K562 (cell line): Measurements from ENCODE around the gene LRRTM1. TPM values are rescaled to one million over a fixed set of nuclear protein-coding genes. Genes with fewer than 3 reads are reported as not detected.

Source experiments
- ATAC-seq: fragments of 200-7000 bp; cut with Tn5 transposase; 3 replicates; pipeline ENCODE4 v1.9.1; 2020; ENCODE audit warnings: moderate library complexity
- BruUV-seq: library from RNA; stranded (reverse); fragments of 400-500 nt; replicated peaks from 2 replicates; lab custom pipeline; 2021; lab: Mats Ljungman, UMichigan
- CTCF ChIA-PET: fragments of 300-600 bp; formaldehyde crosslinking; extraction: SDS; loops from one replicate; lab custom pipeline; 2021; ENCODE audit warnings: low intra/inter-chr PET ratio; lab: Yijun Ruan, JAX
- POLR2A ChIA-PET: fragments of 300-600, 350-650 bp; sonication (Branson Sonifier 250); formaldehyde crosslinking; extraction: SDS; loops from one replicate; lab custom pipeline; 2021; ENCODE audit warnings: antibody characterized with exemption, inconsistent platforms; lab: Yijun Ruan, JAX
- DNase-seq, 4 experiments: peaks; one replicate each; pipeline versions ENCODE4 v3.0.0 to v3.0.0-alpha.2; 2011 to 2018; ENCODE audit warnings: low spot score in 3 of 4, mixed read lengths in 3 of 4; ENCODE audit errors: extremely low read depth in 1 of 4
- FAIRE-seq: peaks from 2 replicates; lab custom pipeline; 2011; peaks lifted over from hg19 to GRCh38; lab: Jason Lieb, UNC
- H2AFZ ChIP-seq: 2 replicates; pipeline ENCODE4 v1.6.0; 2011; ENCODE audit warnings: low read depth, low read length, control low read depth, inconsistent platforms
- H3K27ac ChIP-seq: fragments of 200-600 bp; 3 replicates; pipeline ENCODE4 v1.8.0; 2011; ENCODE audit warnings: low read depth, mild to moderate bottlenecking, control low read depth, inconsistent platforms, low read length, moderate library complexity, mixed read lengths; ENCODE audit errors: extremely low read depth
- H3K27me3 ChIP-seq, 2 experiments: fragments of 300-600 bp in 1 of 2; 2 replicates in 1 of 2; 3 replicates in 1 of 2; pipeline versions ENCODE4 v1.6.0 to v1.8.0; 2011; ENCODE audit warnings: inconsistent platforms in 2 of 2, low read length in 2 of 2, mild to moderate bottlenecking in 1 of 2, mixed read lengths in 1 of 2, moderate library complexity in 1 of 2; ENCODE audit not compliant: control insufficient read depth in 2 of 2, insufficient read depth in 2 of 2
- H3K36me3 ChIP-seq: fragments of 300-600 bp; 3 replicates; pipeline ENCODE4 v1.8.0; 2011; ENCODE audit warnings: mild to moderate bottlenecking, low read length, inconsistent platforms; ENCODE audit not compliant: control insufficient read depth, insufficient read depth
- H3K4me1 ChIP-seq, 2 experiments: fragments of 200-600 bp in 1 of 2; replicated peaks in 1 of 2; 2 replicates in 1 of 2; 3 replicates in 1 of 2; pipeline versions ENCODE4 v1.5.1 to v1.8.0; 2011; ENCODE audit warnings: inconsistent platforms in 2 of 2, low read length in 2 of 2, mild to moderate bottlenecking in 1 of 2, mixed read lengths in 1 of 2, moderate library complexity in 1 of 2; ENCODE audit not compliant: control insufficient read depth in 2 of 2, insufficient read depth in 2 of 2
- H3K4me2 ChIP-seq: 2 replicates; pipeline ENCODE4 v1.6.1; 2011; ENCODE audit warnings: low read length, control low read depth, inconsistent platforms, mixed read lengths; ENCODE audit not compliant: insufficient read depth
- H3K4me3 ChIP-seq: fragments of 200-600 bp; sonication (generic), shearing (Covaris generic); 2 replicates; pipeline ENCODE4 v1.5.1; 2016; ENCODE audit warnings: control low read depth, inconsistent platforms
- H3K79me2 ChIP-seq: fragments of 200-600 bp; 3 replicates; pipeline ENCODE4 v1.8.0; 2011; ENCODE audit warnings: low read length, inconsistent platforms; ENCODE audit not compliant: control insufficient read depth, insufficient read depth
- H3K9ac ChIP-seq, 2 experiments: 2 replicates each; pipeline versions ENCODE4 v1.6.0 to v1.6.1; 2011; ENCODE audit warnings: low read depth in 2 of 2, low read length in 2 of 2, control low read depth in 1 of 2, inconsistent platforms in 1 of 2, mild to moderate bottlenecking in 1 of 2, mixed read lengths in 1 of 2; ENCODE audit not compliant: insufficient read depth in 1 of 2
- H3K9me1 ChIP-seq: one replicate; pipeline ENCODE4 v1.6.0; 2011; ENCODE audit warnings: inconsistent platforms, mild to moderate bottlenecking, low read length, moderate library complexity; ENCODE audit not compliant: control insufficient read depth, insufficient read depth
- H3K9me3 ChIP-seq: replicated peaks from 2 replicates; pipeline ENCODE4 v1.5.1; 2011; ENCODE audit warnings: low read depth, low read length, inconsistent platforms; ENCODE audit not compliant: control insufficient read depth, insufficient read depth
- H4K20me1 ChIP-seq: replicated peaks from 2 replicates; pipeline ENCODE4 v1.6.1; 2011; ENCODE audit warnings: low read length, inconsistent platforms, mixed read lengths; ENCODE audit not compliant: control insufficient read depth, insufficient read depth
- FOXM1 ChIP-seq, 2 experiments: fragments of 450-650 bp in 1 of 2; sonication (generic) in 1 of 2; formaldehyde crosslinking in 1 of 2; IDR thresholded peaks; 2 replicates each; pipeline versions ENCODE4 v1.6.1 to v1.9.0; 2017 to 2022; ENCODE audit warnings: low read depth in 2 of 2, mild to moderate bottlenecking in 2 of 2, missing genetic modification reagents in 1 of 2, moderate library complexity in 1 of 2
- FOXP4 ChIP-seq: sonication (generic); formaldehyde crosslinking; IDR thresholded peaks from 2 replicates; pipeline ENCODE4 v1.8.0; 2022; ENCODE audit warnings: mild to moderate bottlenecking, missing genetic modification reagents, borderline replicate concordance
- GTF2A2 ChIP-seq: IDR thresholded peaks from 2 replicates; pipeline ENCODE4 v1.6.1; 2016; ENCODE audit warnings: mild to moderate bottlenecking, missing genetic modification characterization, missing compliant biosample characterization
- HNRNPH1 ChIP-seq: fragments of 200-400 bp; formaldehyde crosslinking; optimal IDR thresholded peaks from 2 replicates; pipeline ENCODE3; 2017; ENCODE audit warnings: low read depth, mild to moderate bottlenecking, low read length, moderate library complexity
- MXD1 ChIP-seq: fragments of 250-450 bp; sonication (Bioruptor Pico); IDR thresholded peaks from 2 replicates; pipeline ENCODE4 v1.8.0; 2021; ENCODE audit warnings: borderline replicate concordance, mild to moderate bottlenecking, moderate library complexity; ENCODE audit not compliant: poor library complexity, severe bottlenecking
- OTX1 ChIP-seq: fragments of 450-650 bp; formaldehyde crosslinking; IDR thresholded peaks from 2 replicates; pipeline ENCODE4 v1.4.0; 2022; ENCODE audit warnings: mild to moderate bottlenecking
- TCFL5 ChIP-seq: fragments of 250-450 bp; sonication (Bioruptor Pico); conservative IDR thresholded peaks from 2 replicates; pipeline ENCODE4 v1.6.1; 2021; ENCODE audit warnings: mild to moderate bottlenecking, moderate library complexity, matching md5 sums
- TEAD2 ChIP-seq: fragments of 450-650 bp; IDR thresholded peaks from 2 replicates; pipeline ENCODE4 v1.6.1; 2016; ENCODE audit warnings: missing genetic modification characterization, control low read depth, missing compliant biosample characterization
- TOE1 ChIP-seq, 2 experiments: fragments of 450-650 bp in 1 of 2; sonication (generic) in 1 of 2; formaldehyde crosslinking in 1 of 2; IDR thresholded peaks; 2 replicates each; pipeline versions ENCODE4 v1.7.1 to v1.8.0; 2016 to 2022; ENCODE audit warnings: borderline replicate concordance in 2 of 2, mild to moderate bottlenecking in 2 of 2, antibody characterized with exemption in 1 of 2, inconsistent platforms in 1 of 2, low read depth in 1 of 2, missing genetic modification reagents in 1 of 2, moderate library complexity in 1 of 2
- XRCC3 ChIP-seq: fragments of 450-650 bp; IDR thresholded peaks from 2 replicates; pipeline ENCODE4 v1.6.1; 2017; ENCODE audit warnings: mild to moderate bottlenecking, moderate library complexity
- ZEB2 ChIP-seq: fragments of 450-650 bp; IDR thresholded peaks from 2 replicates; pipeline ENCODE4 v1.6.1; 2016
- WGBS: fragments of 100-300 bp; shearing (Covaris generic); methylation state at CpG from one replicate; pipeline ENCODE4 v1.1.6; 2016; ENCODE audit warnings: low coverage, mixed read lengths; ENCODE audit not compliant: insufficient coverage; ENCODE audit errors: missing lambda C conversion rate; 5-methylcytosine and 5-hydroxymethylcytosine counted together
- in situ Hi-C: fragments of 300-500 bp; cut with MboI; formaldehyde crosslinking; loops from 4 replicates; pipeline ENCODE4 v1.15.0; 2018; ENCODE audit warnings: inconsistent platforms, mixed read lengths
- intact Hi-C: fragments of 100-400 bp; cut with micrococcal nuclease; formaldehyde crosslinking; loops from 2 replicates; pipeline ENCODE4 v1.14.2; 2022
- polyA plus RNA-seq, 8 experiments: library from polyadenylated mRNA; depleted of rRNA in 4 of 8; stranded (reverse) in 5 of 8; unstranded in 3 of 8; fragments of >200 nt; fragmentation: Nextera tagmentation in 2 of 8; fragmentation: Illumina TruSeq in 1 of 8; extraction: Ambion mirVana in 2 of 8; extraction: Trizol in 1 of 8; gene quantifications; 2 replicates each; pipeline versions ENCODE4 v1.2.1 to v1.2.3, GENCODE V29; 2011 to 2014; ENCODE audit warnings: inconsistent platforms in 1 of 8, missing spikeins in 1 of 8
- total RNA-seq, 7 experiments: library from RNA; depleted of rRNA in 6 of 7; stranded (reverse); fragments of >200 nt in 6 of 7; fragmentation: Illumina TruSeq in 2 of 7; extraction: Trizol in 2 of 7; gene quantifications; 2 replicates each; pipeline versions ENCODE4 v1.2.1 to v1.2.3, GENCODE V29; 2011 to 2021; ENCODE audit warnings: low replicate concordance in 1 of 7
- TF ChIP-seq, protein P1 (sequence below): fragments of 450-650 bp; IDR thresholded peaks from 2 replicates; pipeline ENCODE4 v1.6.1; 2016; ENCODE audit warnings: mild to moderate bottlenecking
- TF ChIP-seq, protein P2 (sequence below): fragments of 250-450 bp; sonication (Bioruptor Pico); IDR thresholded peaks from 2 replicates; pipeline ENCODE4 v1.4.0; 2020; ENCODE audit warnings: mild to moderate bottlenecking, moderate library complexity, borderline replicate concordance

LRRTM1 gene
- total and polyA plus RNA-seq, 9 of the 15 experiments (the other 6 are each of a cell fraction or from before 2014, with no cell fraction given), result 0.07 to 0.33 (median 0.11) TPM; not detected in 6

GRCh38 chr2:80348078-80348477 lies 43.5 kb upstream of the LRRTM1 start (continued):
- TF ChIP-seq TEAD2 (tag) (no peak), FOXP4 (no peak), ZEB2 (no peak), MXD1 (CRISPR knock-in tag) (no peak)
- TF ChIP-seq, protein P1, sequence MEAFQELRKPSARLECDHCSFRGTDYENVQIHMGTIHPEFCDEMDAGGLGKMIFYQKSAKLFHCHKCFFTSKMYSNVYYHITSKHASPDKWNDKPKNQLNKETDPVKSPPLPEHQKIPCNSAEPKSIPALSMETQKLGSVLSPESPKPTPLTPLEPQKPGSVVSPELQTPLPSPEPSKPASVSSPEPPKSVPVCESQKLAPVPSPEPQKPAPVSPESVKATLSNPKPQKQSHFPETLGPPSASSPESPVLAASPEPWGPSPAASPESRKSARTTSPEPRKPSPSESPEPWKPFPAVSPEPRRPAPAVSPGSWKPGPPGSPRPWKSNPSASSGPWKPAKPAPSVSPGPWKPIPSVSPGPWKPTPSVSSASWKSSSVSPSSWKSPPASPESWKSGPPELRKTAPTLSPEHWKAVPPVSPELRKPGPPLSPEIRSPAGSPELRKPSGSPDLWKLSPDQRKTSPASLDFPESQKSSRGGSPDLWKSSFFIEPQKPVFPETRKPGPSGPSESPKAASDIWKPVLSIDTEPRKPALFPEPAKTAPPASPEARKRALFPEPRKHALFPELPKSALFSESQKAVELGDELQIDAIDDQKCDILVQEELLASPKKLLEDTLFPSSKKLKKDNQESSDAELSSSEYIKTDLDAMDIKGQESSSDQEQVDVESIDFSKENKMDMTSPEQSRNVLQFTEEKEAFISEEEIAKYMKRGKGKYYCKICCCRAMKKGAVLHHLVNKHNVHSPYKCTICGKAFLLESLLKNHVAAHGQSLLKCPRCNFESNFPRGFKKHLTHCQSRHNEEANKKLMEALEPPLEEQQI, result no peak

DNA sequence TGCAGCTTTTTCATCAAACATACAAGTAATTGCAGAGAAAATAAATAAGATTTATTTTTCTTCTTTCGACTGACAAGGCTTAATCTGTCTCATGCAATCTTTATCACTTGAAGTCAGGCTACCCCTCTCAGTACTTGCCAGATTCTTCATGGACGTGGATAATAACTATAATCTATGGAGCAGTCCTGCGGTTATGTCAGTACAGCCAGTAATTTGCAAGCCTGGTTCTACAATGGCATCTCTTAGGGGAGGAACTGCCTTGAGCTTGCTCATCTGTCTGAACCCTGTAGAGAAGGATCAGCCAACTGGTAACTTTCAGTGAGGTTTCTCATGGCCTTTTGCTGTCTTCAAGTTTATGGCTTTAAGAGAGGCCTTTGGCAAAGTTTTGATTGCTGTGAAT lies 35.5 kb upstream of the LRRTM1 start:
- Histone ChIP-seq H3K4me2 (no peak overlapping the region), H3K36me3 (no peaks in the 10 kb centered on the region), H4K20me1 (no peaks in the 10 kb centered on the region), H3K9me1 (no peaks in the 10 kb centered on the region), H3K9ac (no peak overlapping the region), H3K9me3 (no peaks in the 10 kb centered on the region), H2AFZ (no peak overlapping the region), H3K27ac (no peak overlapping the region), H3K4me1 (no peaks in the 10 kb centered on the region), H3K27me3 (no peaks in the 10 kb centered on the region), H3K4me3 (no peak overlapping the region), H3K79me2 (no peaks in the 10 kb centered on the region)
- in situ Hi-C loops, result no loop called here
- FAIRE-seq, result no peak
- 3% methylated on average over 3 of the region's 3 CpGs for WGBS
- intact Hi-C loops, result no loop called here
- ChIA-PET POLR2A (no interaction called here), CTCF (no interaction called here)
- DNase-seq, result no peak
- no TSS peak for BruUV-seq
- ATAC-seq, result no peak
- TF ChIP-seq OTX1 (CRISPR knock-in tag), result no peak
- TF ChIP-seq TOE1 (IDR thresholded peaks at IDR 0.05; ENCODE audit: borderline replicate concordance), result no peak
- TF ChIP-seq TOE1 (CRISPR knock-in tag; IDR thresholded peaks at IDR 0.05; ENCODE audit: borderline replicate concordance, low read depth), result no peak
- TF ChIP-seq FOXM1 (IDR thresholded peaks at IDR 0.05; ENCODE audit: low read depth), result no peak
- TF ChIP-seq FOXM1 (CRISPR knock-in tag; IDR thresholded peaks at IDR 0.05; ENCODE audit: low read depth), result no peak
- TF ChIP-seq, protein P2, sequence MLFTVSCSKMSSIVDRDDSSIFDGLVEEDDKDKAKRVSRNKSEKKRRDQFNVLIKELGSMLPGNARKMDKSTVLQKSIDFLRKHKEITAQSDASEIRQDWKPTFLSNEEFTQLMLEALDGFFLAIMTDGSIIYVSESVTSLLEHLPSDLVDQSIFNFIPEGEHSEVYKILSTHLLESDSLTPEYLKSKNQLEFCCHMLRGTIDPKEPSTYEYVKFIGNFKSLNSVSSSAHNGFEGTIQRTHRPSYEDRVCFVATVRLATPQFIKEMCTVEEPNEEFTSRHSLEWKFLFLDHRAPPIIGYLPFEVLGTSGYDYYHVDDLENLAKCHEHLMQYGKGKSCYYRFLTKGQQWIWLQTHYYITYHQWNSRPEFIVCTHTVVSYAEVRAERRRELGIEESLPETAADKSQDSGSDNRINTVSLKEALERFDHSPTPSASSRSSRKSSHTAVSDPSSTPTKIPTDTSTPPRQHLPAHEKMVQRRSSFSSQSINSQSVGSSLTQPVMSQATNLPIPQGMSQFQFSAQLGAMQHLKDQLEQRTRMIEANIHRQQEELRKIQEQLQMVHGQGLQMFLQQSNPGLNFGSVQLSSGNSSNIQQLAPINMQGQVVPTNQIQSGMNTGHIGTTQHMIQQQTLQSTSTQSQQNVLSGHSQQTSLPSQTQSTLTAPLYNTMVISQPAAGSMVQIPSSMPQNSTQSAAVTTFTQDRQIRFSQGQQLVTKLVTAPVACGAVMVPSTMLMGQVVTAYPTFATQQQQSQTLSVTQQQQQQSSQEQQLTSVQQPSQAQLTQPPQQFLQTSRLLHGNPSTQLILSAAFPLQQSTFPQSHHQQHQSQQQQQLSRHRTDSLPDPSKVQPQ (CRISPR knock-in tag), result no peak
- TF ChIP-seq GTF2A2 (tag), result no peak
- no peak for TF ChIP-seq TCFL5
- TF ChIP-seq HNRNPH1, result no peak
- no peak for TF ChIP-seq XRCC3
